ENCODE measurements around the gene MLX. TPM values are rescaled to one million over a fixed set of nuclear protein-coding genes. Genes with fewer than 3 reads are reported as not detected.

Gene MLX
- total and polyA plus RNA-seq, 2 of the 8 experiments (the other 6 are each of a cell fraction or from before 2014, with no cell fraction given), result 27.0 to 27.5 TPM

GRCh38 chr17:42617956-42618431 is 51.1 kb downstream of the MLX start (continued):
- no peak for TF ChIP-seq SIN3A (conservative IDR thresholded peaks at IDR 0.05 in 1 of 2, IDR thresholded peaks at IDR 0.05 in 1 of 2; ENCODE audit: low read depth in 1 of 2, low read length in 2 of 2)
- no peak for TF ChIP-seq JUND (IDR thresholded peaks at IDR 0.05; ENCODE audit: low read length)
- TF ChIP-seq POLR2A (IDR thresholded peaks at IDR 0.05; ENCODE audit: control extremely low read depth in 1 of 2, low read depth in 2 of 2, low read length in 2 of 2), result no peak
- no peak for TF ChIP-seq ZNF274 (IDR thresholded peaks at IDR 0.05; ENCODE audit: borderline replicate concordance, extremely low read depth, low read length)
- TF ChIP-seq POLR2AphosphoS5 (IDR thresholded peaks at IDR 0.05; ENCODE audit: low read depth, low read length), result no peak
- no peak for TF ChIP-seq CTCF (IDR thresholded peaks at IDR 0.05; ENCODE audit: control extremely low read depth in 1 of 3, insufficient read depth in 1 of 3, low read depth in 1 of 3, low read length in 3 of 3)
- TF ChIP-seq ATF3 (IDR thresholded peaks at IDR 0.05; ENCODE audit: insufficient read depth, low read depth, low read length), result no peak
